MCF 10A (cell line): ENCODE results near the gene FRMD3. TPM values are rescaled to one million over a fixed set of nuclear protein-coding genes. Genes with fewer than 3 reads are reported as not detected.

ENCODE experiments used
- Bru-seq: library from RNA; stranded (reverse); fragments of 400-500 nt; gene quantifications from one replicate; lab custom pipeline; 2021; lab: Mats Ljungman, UMichigan
- BruChase-seq, 2 experiments: library from RNA; stranded (reverse); fragments of 400-500 nt; gene quantifications; one replicate each; lab custom pipeline; 2021; lab: Mats Ljungman, UMichigan
- BruUV-seq: library from RNA; stranded (reverse); fragments of 400-500 nt; replicated peaks from 2 replicates; lab custom pipeline; 2021; lab: Mats Ljungman, UMichigan
- CTCF ChIA-PET: fragments of 300-600 bp; sonication (Branson Sonifier 250); formaldehyde crosslinking; extraction: SDS; loops from one replicate; lab custom pipeline; 2021; ENCODE audit warnings: antibody characterized with exemption, inconsistent platforms; lab: Yijun Ruan, JAX
- POLR2A ChIA-PET: fragments of 300-600, 350-650 bp; sonication (Branson Sonifier 250); formaldehyde crosslinking; extraction: SDS; loops from one replicate; lab custom pipeline; 2020; ENCODE audit warnings: antibody characterized with exemption, inconsistent platforms; lab: Yijun Ruan, JAX
- DNase-seq: peaks from one replicate; pipeline ENCODE4 v3.0.0-alpha.2; 2018; ENCODE audit not compliant: unreplicated experiment
- H3K27ac Mint-ChIP-seq: one replicate; pipeline ENCODE4 v1.8.0; 2022; ENCODE audit warnings: mild to moderate bottlenecking, low read depth, mixed read lengths; ENCODE audit not compliant: unreplicated experiment
- H3K27me3 Mint-ChIP-seq: one replicate; pipeline ENCODE4 v1.8.0; 2022; ENCODE audit warnings: mixed read lengths; ENCODE audit not compliant: insufficient read depth, unreplicated experiment
- H3K36me3 Mint-ChIP-seq: one replicate; pipeline ENCODE4 v1.8.0; 2022; ENCODE audit warnings: mild to moderate bottlenecking, moderate library complexity, mixed read lengths; ENCODE audit not compliant: insufficient read depth, unreplicated experiment
- H3K4me1 Mint-ChIP-seq: one replicate; pipeline ENCODE4 v1.8.0; 2022; ENCODE audit warnings: mixed read lengths; ENCODE audit not compliant: insufficient read depth, unreplicated experiment
- H3K4me3 Mint-ChIP-seq: one replicate; pipeline ENCODE4 v1.8.0; 2022; ENCODE audit warnings: mild to moderate bottlenecking, moderate library complexity, mixed read lengths; ENCODE audit not compliant: unreplicated experiment
- H3K9me3 Mint-ChIP-seq: one replicate; pipeline ENCODE4 v1.8.0; 2022; ENCODE audit warnings: mixed read lengths; ENCODE audit not compliant: unreplicated experiment
- intact Hi-C: fragments of 100-400 bp; cut with micrococcal nuclease; formaldehyde crosslinking; loops from 2 replicates; pipeline ENCODE4 v1.14.1; 2022
- long read RNA-seq: library from polyadenylated mRNA; stranded (forward); transcript quantifications from one replicate; pipeline ENCODE4 v2.0.0, GENCODE V29; 2022
- total RNA-seq: library from RNA; stranded (reverse); gene quantifications from 2 replicates; pipeline ENCODE4 v1.2.3, GENCODE V29; 2022
- TF ChIP-seq, protein P1 (sequence below): fragments of 200-600 bp; IDR thresholded peaks from one replicate; pipeline ENCODE4 v1.8.0; 2022; ENCODE audit warnings: antibody characterized with exemption, mild to moderate bottlenecking; ENCODE audit not compliant: unreplicated experiment

FRMD3 gene
- 0.17 and 0.28 TPM in 2 replicates for total RNA-seq
- Bru-seq, nascent RNA: percentile 28 among the genes with signal in this experiment
- BruChase-seq, experiment 1, labeled RNA remaining after a 6-hour chase: percentile 43 among the genes with signal in this experiment
- percentile 34 among the genes with signal in this experiment for BruChase-seq, experiment 2, labeled RNA remaining after a 2-hour chase
- long read RNA-seq: 0 reads

DNA sequence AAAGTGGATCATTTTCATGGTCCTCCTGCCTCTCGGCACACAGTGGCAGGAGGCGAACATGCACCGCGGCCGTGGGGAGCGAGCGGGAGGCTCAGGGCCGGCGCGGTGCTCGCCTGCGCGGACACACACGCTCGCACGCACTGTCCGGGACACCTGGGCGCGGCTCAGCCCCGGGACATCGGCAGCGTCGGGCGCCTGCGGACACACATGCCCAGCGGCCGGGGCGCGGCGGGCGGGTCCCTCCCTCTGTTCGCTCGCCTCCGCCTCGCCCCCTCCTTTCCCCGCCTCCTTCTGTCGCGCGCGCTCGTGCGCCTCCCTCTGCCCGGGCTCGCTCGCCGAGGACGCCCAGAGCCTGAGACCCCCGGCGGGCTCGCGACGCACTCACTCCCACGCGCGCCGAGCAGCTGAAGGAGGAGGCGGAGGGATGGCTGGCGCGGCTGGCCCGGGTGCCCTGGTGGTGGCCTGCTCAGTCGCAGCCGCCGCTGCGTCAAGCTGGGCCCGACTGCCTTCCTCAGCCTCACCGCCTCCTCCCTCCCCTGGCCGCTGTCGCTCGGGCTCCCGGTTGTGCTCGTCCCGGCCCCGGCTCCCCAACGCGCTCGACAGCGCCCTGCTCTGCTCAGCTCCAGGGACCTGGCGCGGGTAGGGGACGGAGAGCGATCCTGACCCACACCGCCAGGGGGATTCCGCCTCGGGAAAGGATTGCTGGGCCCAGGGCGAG lies at the start of gene FRMD3:
Gene FRMD3 (minus strand): TSS at position 230 of the 718 bp plus-strand sequence. CDS start 170 bp downstream, at position 60.
- no peak within 1 kb of the TSS for H3K27ac Mint-ChIP-seq

DNA sequence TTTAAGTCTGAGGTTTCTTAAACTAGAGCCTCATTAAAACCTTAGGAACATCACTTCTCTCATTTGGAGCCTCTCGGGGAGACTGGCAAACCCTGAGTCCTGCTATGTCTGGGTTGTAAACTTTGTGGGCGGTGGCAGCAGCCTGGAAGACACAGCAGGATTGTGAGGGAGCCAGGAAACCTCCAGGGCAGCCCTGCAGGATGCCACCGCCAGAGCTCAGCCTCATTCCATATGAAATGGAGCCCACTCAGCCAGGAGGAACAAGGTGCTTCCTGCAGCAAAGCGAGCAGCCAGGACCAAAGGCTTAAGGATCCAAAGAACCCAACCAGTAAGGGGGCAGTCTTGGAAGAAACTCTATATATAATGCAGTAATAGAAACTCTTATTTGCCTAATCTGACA lies 46.8 kb upstream of the FRMD3 start:
- ChIA-PET CTCF (interaction anchor here (0.6 to 1.4 kb wide), 3 partner anchors 12 to 67 kb away, joined by 3 to 5 read pairs (median 3); no protein-coding TSS in a partner anchor), POLR2A (no interaction called here)
- Mint-ChIP-seq H3K27me3 (no peaks in the 10 kb centered on the region), H3K4me3 (no peak overlapping the region), H3K9me3 (no peaks in the 10 kb centered on the region), H3K27ac (no peak overlapping the region), H3K4me1 (peaks cover 7% of the 10 kb centered on the region), H3K36me3 (no peaks in the 10 kb centered on the region)
- BruUV-seq: no TSS peak
- intact Hi-C loops: no loop called here
- no peak for DNase-seq
- TF ChIP-seq, protein P1, sequence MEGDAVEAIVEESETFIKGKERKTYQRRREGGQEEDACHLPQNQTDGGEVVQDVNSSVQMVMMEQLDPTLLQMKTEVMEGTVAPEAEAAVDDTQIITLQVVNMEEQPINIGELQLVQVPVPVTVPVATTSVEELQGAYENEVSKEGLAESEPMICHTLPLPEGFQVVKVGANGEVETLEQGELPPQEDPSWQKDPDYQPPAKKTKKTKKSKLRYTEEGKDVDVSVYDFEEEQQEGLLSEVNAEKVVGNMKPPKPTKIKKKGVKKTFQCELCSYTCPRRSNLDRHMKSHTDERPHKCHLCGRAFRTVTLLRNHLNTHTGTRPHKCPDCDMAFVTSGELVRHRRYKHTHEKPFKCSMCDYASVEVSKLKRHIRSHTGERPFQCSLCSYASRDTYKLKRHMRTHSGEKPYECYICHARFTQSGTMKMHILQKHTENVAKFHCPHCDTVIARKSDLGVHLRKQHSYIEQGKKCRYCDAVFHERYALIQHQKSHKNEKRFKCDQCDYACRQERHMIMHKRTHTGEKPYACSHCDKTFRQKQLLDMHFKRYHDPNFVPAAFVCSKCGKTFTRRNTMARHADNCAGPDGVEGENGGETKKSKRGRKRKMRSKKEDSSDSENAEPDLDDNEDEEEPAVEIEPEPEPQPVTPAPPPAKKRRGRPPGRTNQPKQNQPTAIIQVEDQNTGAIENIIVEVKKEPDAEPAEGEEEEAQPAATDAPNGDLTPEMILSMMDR: no peak

More for the DNA sequence above, at the start of gene FRMD3:
- Mint-ChIP-seq H3K4me3 (peak within 1 kb of the TSS; percentile 68), H3K4me1 (no peaks in the 10 kb centered on the region), H3K9me3 (no peaks in the 10 kb centered on the region), H3K27me3 (peaks cover 11% of the 10 kb centered on the region), H3K36me3 (no peaks in the 10 kb centered on the region)
- intact Hi-C loops: loop anchor here (1.0 kb wide), 1 partner anchor 204 kb away; no protein-coding TSS in a partner anchor
- TF ChIP-seq, protein P1: peak; percentile 23
- ChIA-PET POLR2A (no interaction called here), CTCF (interaction anchor here (0.6 to 2.8 kb wide), 16 partner anchors 11 to 1877 kb away, joined by 3 to 21 read pairs (median 3); no protein-coding TSS in a partner anchor)
- peak; percentile 53 for DNase-seq
- BruUV-seq: no TSS peak

DNA sequence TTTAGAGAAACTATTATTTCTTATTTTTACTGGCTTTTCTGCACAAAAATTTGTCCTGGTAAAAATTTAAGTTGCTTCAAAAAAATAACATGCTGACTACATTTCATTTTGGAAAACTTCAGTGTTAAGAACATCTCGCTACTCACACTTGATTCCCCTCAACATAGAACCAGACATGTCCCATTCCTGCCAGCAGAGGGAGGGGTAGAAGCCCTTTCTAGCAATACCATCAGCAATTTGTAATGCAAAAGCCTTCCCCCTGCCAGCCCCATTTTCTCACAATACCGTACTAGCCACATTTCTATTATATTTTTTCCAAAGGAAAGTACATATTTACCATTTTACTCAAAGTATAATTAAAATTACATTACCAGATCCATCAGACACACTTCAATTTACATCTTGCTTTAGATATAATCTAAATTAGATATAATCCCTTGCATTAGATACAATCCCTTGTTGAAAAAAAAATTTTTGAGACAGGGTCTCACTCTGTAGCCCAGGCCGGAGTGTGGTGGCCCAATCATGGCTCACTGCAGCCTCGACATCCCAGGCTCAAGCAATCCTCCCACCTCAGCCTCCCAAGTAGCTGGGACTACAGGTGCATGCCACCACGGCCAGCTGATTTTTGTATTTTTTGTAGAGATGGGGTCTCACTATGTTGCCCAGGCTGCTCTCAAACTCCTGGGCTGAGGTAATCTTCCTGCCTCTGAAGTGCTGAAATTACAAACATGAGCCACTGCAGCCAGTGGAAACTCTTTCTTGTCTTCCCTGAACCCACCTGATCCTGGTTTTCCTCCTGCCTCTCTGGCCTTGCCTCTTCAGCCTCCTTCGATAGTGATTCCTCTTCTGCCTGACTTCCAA lies 45.2 kb upstream of the FRMD3 start:
- Mint-ChIP-seq H3K27ac (no peak overlapping the region), H3K4me1 (peaks cover 7% of the 10 kb centered on the region), H3K27me3 (no peaks in the 10 kb centered on the region), H3K9me3 (no peaks in the 10 kb centered on the region), H3K36me3 (no peaks in the 10 kb centered on the region), H3K4me3 (no peak overlapping the region)
- DNase-seq: peak; percentile 79
- ChIA-PET POLR2A (no interaction called here), CTCF (interaction anchor here (0.6 to 1.4 kb wide), 4 partner anchors 28 to 384 kb away, joined by 3 to 6 read pairs (median 4); no protein-coding TSS in a partner anchor)
- intact Hi-C loops: no loop called here
- TF ChIP-seq, protein P1: peak; percentile 49
- BruUV-seq: no TSS peak
